Parathyroid adenoma (tissue), 2 donors: ENCODE results near the gene TMEM147.

Source experiments
- H2AFZ ChIP-seq: fragments of 300-600 bp; sonication (generic); one replicate; pipeline ENCODE4 v1.7.0; 2017; ENCODE audit warnings: antibody characterized with exemption, mild to moderate bottlenecking
- H3K27ac ChIP-seq: fragments of 300-600 bp; sonication (generic); one replicate; pipeline ENCODE4 v1.7.0; 2017
- H3K27me3 ChIP-seq: fragments of 300-600 bp; sonication (generic); one replicate; pipeline ENCODE4 v1.7.0; 2017; ENCODE audit warnings: low read length; ENCODE audit not compliant: control insufficient read depth, insufficient read depth
- H3K36me3 ChIP-seq: fragments of 300-600 bp; sonication (generic); one replicate; pipeline ENCODE4 v1.7.0; 2017; ENCODE audit warnings: low read length; ENCODE audit not compliant: control insufficient read depth, insufficient read depth
- H3K4me1 ChIP-seq: fragments of 300-600 bp; sonication (generic); one replicate; pipeline ENCODE4 v1.7.0; 2017; ENCODE audit warnings: control low read depth
- H3K4me2 ChIP-seq: fragments of 300-600 bp; sonication (generic); one replicate; pipeline ENCODE4 v1.7.0; 2017; ENCODE audit warnings: low read length
- H3K4me3 ChIP-seq: fragments of 300-600 bp; sonication (generic); one replicate; pipeline ENCODE4 v1.7.0; 2017; ENCODE audit warnings: low read depth, low read length
- H3K79me2 ChIP-seq: fragments of 300-600 bp; sonication (generic); one replicate; pipeline ENCODE4 v1.7.0; 2017; ENCODE audit warnings: control low read depth
- H3K9ac ChIP-seq: fragments of 300-600 bp; sonication (generic); one replicate; pipeline ENCODE4 v1.7.0; 2017; ENCODE audit warnings: mild to moderate bottlenecking
- H3K9me3 ChIP-seq: fragments of 300-600 bp; sonication (generic); one replicate; pipeline ENCODE4 v1.7.0; 2017; ENCODE audit warnings: low read length; ENCODE audit not compliant: control insufficient read depth
- CTCF ChIP-seq: fragments of 300-600 bp; sonication (generic); IDR thresholded peaks from one replicate; pipeline ENCODE4 v1.7.0; 2017; ENCODE audit warnings: antibody characterized with exemption, mild to moderate bottlenecking
- donor health status: primary hyperparathyroidism.

The TMEM147 gene

GRCh38 chr19:35569281-35569781 lies 23.9 kb downstream of the TMEM147 start:
- Histone ChIP-seq H3K36me3 (no peaks in the 10 kb centered on the region), H3K27ac (no peak overlapping the region), H3K9me3 (no peaks in the 10 kb centered on the region), H3K4me1 (no peaks in the 10 kb centered on the region), H2AFZ (no peak overlapping the region), H3K27me3 (no peaks in the 10 kb centered on the region), H3K4me3 (no peak overlapping the region), H3K4me2 (no peak overlapping the region), H3K9ac (no peak overlapping the region), H3K79me2 (no peaks in the 10 kb centered on the region)
- no peak for TF ChIP-seq CTCF

GRCh38 chr19:35571406-35571965 lies 26.1 kb downstream of the TMEM147 start:
- H3K36me3 ChIP-seq, result no peaks in the 10 kb centered on the region
- no peaks in the 10 kb centered on the region for H3K27me3 ChIP-seq
- H3K4me2 ChIP-seq, result no peak overlapping the region
- no peak for TF ChIP-seq CTCF
- no peaks in the 10 kb centered on the region for H3K4me1 ChIP-seq
- no peak overlapping the region for H2AFZ ChIP-seq
- H3K4me3 ChIP-seq, result no peak overlapping the region
- no peak overlapping the region for H3K9ac ChIP-seq
- no peaks in the 10 kb centered on the region for H3K79me2 ChIP-seq
- H3K27ac ChIP-seq, result no peak overlapping the region
- no peaks in the 10 kb centered on the region for H3K9me3 ChIP-seq

- H3K4me3 ChIP-seq, result no peak overlapping the region
- no peaks in the 10 kb centered on the region for H3K79me2 ChIP-seq
- no peak overlapping the region for H3K27ac ChIP-seq
- no peak for TF ChIP-seq CTCF
- no peaks in the 10 kb centered on the region for H3K4me1 ChIP-seq
- no peaks in the 10 kb centered on the region for H3K9me3 ChIP-seq
- H3K36me3 ChIP-seq, result no peaks in the 10 kb centered on the region
- no peak overlapping the region for H2AFZ ChIP-seq
- no peak overlapping the region for H3K9ac ChIP-seq
- no peaks in the 10 kb centered on the region for H3K27me3 ChIP-seq
- H3K4me2 ChIP-seq, result no peak overlapping the region
Measured at GRCh38 chr19:35577918-35578317, 32.5 kb downstream of the TMEM147 start.

GRCh38 chr19:35578707-35579106 lies 33.3 kb downstream of the TMEM147 start:
- TF ChIP-seq CTCF, result no peak
- Histone ChIP-seq H3K9ac (no peak overlapping the region), H2AFZ (no peak overlapping the region), H3K4me1 (no peaks in the 10 kb centered on the region), H3K4me2 (no peak overlapping the region), H3K79me2 (no peaks in the 10 kb centered on the region), H3K36me3 (no peaks in the 10 kb centered on the region), H3K27me3 (no peaks in the 10 kb centered on the region), H3K4me3 (no peak overlapping the region), H3K9me3 (no peaks in the 10 kb centered on the region), H3K27ac (no peak overlapping the region)

GRCh38 chr19:35582760-35583159 lies 37.3 kb downstream of the TMEM147 start:
- no peak overlapping the region for H2AFZ ChIP-seq
- H3K4me1 ChIP-seq, result no peaks in the 10 kb centered on the region
- no peak for TF ChIP-seq CTCF
- no peaks in the 10 kb centered on the region for H3K79me2 ChIP-seq
- H3K4me3 ChIP-seq, result no peak overlapping the region
- no peaks in the 10 kb centered on the region for H3K27me3 ChIP-seq
- H3K9me3 ChIP-seq, result no peaks in the 10 kb centered on the region
- H3K36me3 ChIP-seq, result no peaks in the 10 kb centered on the region
- H3K4me2 ChIP-seq, result no peak overlapping the region
- H3K27ac ChIP-seq, result no peak overlapping the region
- H3K9ac ChIP-seq, result no peak overlapping the region
